KOPT-K1 (cell line): ENCODE measurements around the gene ZSCAN10.
A peak's percentile ranks its signal among the peaks of the same experiment; 100 is the strongest.

Source experiments
- H3K27ac ChIP-seq: fragments of 200-600 bp; sonication (generic); 2 replicates; pipeline ENCODE4 v1.5.1; 2016; ENCODE audit warnings: antibody characterized with exemption, mild to moderate bottlenecking, low read depth, low read length; ENCODE audit not compliant: poor library complexity, severe bottlenecking
- H3K36me3 ChIP-seq: fragments of 200-600 bp; sonication (generic); 2 replicates; pipeline ENCODE4 v1.5.1; 2017; ENCODE audit warnings: antibody characterized with exemption, mild to moderate bottlenecking, low read length, moderate library complexity; ENCODE audit not compliant: insufficient read depth
- H3K9me3 ChIP-seq: fragments of 200-600 bp; sonication (generic); 2 replicates; pipeline ENCODE4 v1.5.1; 2017; ENCODE audit warnings: antibody characterized with exemption, low read length, mild to moderate bottlenecking; ENCODE audit not compliant: insufficient read depth, poor library complexity, severe bottlenecking

The ZSCAN10 gene

DNA sequence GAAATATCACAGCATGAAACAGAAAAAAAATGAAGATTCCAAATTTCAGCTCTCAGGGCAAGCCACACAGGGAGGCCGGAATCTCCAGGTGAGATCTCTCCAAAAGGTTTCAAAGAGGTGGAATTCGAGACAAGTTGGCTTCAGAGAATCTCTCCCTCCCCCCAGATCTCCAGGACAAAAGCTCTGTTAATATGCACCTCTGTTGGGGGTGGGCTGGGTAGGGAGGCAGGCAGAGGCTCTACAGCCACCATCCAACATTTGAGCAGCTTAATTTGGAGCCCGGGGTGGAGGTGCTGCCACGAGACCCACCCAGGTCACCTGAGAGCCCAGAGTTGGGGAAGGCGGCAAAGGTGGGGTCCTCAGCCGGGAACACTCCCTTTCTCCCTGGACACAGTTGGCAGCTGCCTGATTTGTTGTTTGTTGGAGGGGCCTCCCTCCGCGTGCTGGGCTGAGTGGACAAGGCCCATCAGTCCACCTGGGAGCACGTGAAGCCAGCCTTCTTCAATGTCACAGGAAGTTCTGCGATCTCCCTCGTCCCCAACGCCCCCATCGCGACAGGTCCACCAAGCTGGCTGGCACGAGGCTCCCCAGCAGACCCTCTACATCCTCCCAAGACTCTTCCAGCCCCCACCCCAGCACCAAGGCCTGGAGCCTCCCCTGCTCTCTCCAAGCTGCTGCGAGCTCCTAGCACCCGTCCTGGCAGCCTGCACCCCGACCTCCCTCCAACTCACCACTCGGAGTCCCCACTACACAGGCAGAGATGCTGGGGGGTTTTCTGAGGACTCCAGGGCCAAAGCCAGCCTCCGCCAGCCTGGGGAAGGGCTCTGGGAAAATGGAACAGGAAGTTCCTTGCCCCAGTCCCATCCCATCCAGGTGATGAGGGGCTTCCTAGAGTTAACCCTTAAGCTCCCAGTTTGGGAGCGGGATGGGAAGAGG lies at the start of gene ZSCAN10:
TSS of gene ZSCAN10 (minus strand) at position 836 of the 936 bp plus-strand sequence. CDS start 6,357 bp downstream, outside the sequence.
- Histone ChIP-seq H3K36me3 (no peaks in the 10 kb centered on the region), H3K27ac (peak within 1 kb of the TSS; percentile 45), H3K9me3 (no peaks in the 10 kb centered on the region)

DNA sequence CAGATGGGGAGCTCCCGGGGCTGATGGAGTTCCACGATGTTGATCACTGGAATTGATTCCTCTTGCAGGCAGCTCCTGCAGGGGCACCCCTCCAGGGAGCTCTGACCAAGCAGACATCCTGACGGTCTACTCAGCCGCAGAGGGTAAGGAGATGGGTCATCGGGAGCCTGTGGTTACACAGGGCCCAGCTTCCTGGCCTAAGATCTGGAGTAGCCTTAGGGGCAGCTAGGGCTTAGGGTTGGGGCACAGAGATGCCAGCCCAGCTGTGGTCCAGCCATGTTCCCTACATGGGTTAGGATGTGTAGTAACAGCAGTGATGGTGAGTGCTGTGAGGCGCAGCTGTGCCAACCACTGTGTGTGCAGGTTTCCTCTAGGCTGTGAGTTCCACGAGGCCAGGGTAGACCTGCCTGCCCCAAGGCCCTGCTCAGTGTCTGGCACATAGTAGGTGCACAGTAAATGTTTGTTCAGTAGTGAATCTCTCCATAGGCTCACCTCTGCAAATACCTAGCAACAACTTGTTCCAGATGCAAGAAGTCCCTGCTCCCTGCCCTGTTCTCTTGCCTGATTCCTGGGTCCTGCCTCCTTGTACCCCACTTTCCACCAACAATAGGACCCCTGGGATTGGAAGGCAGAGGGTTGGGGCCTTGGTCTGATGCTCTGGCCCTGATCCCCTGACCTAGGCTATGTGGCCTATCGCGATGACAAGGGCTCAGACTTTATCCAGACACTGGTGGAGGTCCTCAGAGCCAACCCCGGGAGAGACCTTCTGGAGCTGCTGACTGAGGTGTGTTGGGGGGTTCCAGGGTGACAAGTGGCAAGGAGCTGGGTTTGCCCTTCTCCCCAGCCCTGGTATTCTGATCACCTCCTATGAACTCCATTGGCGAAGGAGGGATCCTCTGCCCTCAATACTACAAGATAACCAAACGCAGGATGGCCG lies 49.4 kb upstream of the ZSCAN10 start:
- no peaks in the 10 kb centered on the region for H3K9me3 ChIP-seq
- H3K36me3 ChIP-seq = no peaks in the 10 kb centered on the region
- no peak overlapping the region for H3K27ac ChIP-seq

DNA sequence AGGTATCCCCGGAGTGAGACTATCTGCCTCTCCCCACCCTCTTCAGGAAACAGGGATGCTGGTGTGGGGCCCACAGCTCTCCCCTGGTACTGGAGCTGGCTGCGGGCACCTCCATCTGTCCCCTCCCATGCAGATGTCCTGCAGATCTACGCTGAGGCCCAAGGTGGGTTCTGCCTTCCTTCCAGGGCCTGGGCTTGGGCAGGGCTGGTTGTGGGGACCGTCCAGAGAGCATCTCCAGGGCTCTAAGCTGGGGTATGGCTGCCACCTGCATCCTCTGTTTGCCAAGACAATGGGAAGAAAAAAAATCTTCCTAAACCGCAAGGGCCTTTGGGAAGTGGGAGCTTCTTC lies 48.6 kb upstream of the ZSCAN10 start:
- no peak overlapping the region for H3K27ac ChIP-seq
- no peaks in the 10 kb centered on the region for H3K9me3 ChIP-seq
- H3K36me3 ChIP-seq = peaks cover 3% of the 10 kb centered on the region; the same call in 1 of the 2 replicates

GRCh38 chr16:3147046-3147756 lies 48.1 kb upstream of the ZSCAN10 start:
- H3K27ac ChIP-seq = no peak overlapping the region
- H3K9me3 ChIP-seq = no peaks in the 10 kb centered on the region
- H3K36me3 ChIP-seq = peaks cover 8% of the 10 kb centered on the region; the same call in 1 of the 2 replicates

GRCh38 chr16:3145660-3146059 lies 46.6 kb upstream of the ZSCAN10 start:
- H3K27ac ChIP-seq = no peak overlapping the region
- no peaks in the 10 kb centered on the region for H3K9me3 ChIP-seq
- peaks cover 22% of the 10 kb centered on the region; the same call in 1 of the 2 replicates for H3K36me3 ChIP-seq

DNA sequence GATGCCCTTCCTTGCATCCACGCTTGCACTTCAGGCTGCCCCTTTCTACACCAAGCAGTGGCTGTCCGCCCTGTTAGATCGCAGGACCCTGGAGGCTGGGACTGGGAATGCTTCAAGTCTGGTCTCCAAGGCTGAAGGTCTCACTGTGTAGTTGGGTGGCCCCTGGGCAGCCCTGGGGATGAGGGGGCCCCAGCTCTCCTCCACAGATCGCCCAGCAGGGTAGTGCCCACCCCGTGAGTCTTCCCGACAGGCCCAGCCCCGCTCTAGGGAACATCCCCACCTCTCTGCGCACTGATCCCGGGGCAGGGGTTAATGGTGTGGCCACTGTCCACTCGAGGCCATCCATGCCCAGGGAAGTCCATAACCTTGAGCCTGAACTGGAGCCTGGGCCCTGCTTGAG lies 46.1 kb upstream of the ZSCAN10 start:
- Histone ChIP-seq H3K9me3 (no peaks in the 10 kb centered on the region), H3K36me3 (peaks cover 22% of the 10 kb centered on the region; the same call in 1 of the 2 replicates), H3K27ac (no peak overlapping the region)

- H3K27ac ChIP-seq = no peak overlapping the region
- peaks cover 22% of the 10 kb centered on the region; the same call in 1 of the 2 replicates for H3K36me3 ChIP-seq
- H3K9me3 ChIP-seq = no peaks in the 10 kb centered on the region
These were observed 45.4 kb upstream of the ZSCAN10 start for GRCh38 chr16:3144321-3144983.

DNA sequence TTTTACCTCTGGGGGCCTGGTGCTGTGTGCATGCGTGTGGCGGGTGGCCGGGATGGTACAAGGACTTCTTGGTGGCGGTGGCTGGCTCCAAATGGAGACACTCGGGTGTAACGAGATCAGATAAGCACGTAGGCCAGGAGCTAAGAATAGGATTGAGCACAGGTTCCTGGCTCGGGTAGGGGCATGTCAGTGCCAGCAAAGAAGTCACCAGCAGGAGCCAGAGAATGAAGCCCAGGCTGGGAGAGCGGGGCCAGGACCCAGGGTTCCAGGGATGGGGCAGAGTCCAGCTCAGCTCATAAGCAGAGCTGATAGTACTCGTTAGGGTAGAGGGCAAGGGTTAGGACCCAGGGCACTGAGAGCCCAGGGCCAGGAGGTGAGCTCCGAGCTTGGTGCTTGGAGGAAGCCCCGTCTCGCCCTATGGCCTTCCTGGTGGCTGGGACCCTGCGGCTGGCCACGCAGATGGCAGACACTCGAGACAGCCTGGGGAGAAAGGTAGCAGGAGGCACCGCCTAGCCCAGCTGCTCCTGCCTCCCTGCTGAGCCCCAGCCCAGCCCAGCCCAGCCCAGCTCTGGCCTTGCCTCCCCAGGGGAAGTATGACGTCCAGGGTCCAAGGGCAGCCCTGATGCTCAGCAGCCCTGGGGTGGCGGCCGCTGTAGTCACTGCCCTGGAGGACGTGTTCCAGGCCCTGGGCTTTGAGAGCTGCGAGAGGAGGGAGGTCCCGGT lies 44.7 kb upstream of the ZSCAN10 start:
- Histone ChIP-seq H3K27ac (no peak overlapping the region), H3K9me3 (no peaks in the 10 kb centered on the region), H3K36me3 (peaks cover 22% of the 10 kb centered on the region; the same call in 1 of the 2 replicates)

- Histone ChIP-seq H3K9me3 (no peaks in the 10 kb centered on the region), H3K36me3 (peaks cover 22% of the 10 kb centered on the region; the same call in 1 of the 2 replicates), H3K27ac (no peak overlapping the region)
These were observed 44.1 kb upstream of the ZSCAN10 start for GRCh38 chr16:3143189-3143588.

DNA sequence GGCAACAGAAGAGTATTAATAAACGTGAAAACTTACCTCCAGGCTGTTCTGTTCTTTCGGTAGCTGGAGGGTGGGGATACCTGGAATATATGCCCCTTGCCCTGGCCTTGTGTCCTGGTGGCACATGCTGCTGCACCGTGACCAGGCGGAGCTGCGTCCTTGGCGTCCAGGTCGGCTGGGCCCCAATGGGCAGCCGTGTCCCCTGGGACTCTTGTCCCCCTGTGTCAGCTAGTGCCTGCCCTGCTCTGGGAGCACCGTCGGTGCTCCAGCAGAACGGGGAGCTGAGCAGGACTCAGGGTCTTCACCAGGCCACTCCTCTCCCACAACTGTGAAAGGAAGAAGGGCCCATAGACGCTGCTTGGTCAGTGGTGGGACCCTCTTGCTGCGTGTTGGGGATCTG lies 43.7 kb upstream of the ZSCAN10 start:
- no peak overlapping the region for H3K27ac ChIP-seq
- H3K36me3 ChIP-seq = peaks cover 22% of the 10 kb centered on the region; the same call in 1 of the 2 replicates
- H3K9me3 ChIP-seq = no peaks in the 10 kb centered on the region

- no peaks in the 10 kb centered on the region for H3K9me3 ChIP-seq
- peaks cover 22% of the 10 kb centered on the region; the same call in 1 of the 2 replicates for H3K36me3 ChIP-seq
- no peak overlapping the region for H3K27ac ChIP-seq
These were observed 43.2 kb upstream of the ZSCAN10 start for GRCh38 chr16:3142327-3142726.

GRCh38 chr16:3141781-3142311 lies 42.8 kb upstream of the ZSCAN10 start:
- Histone ChIP-seq H3K27ac (no peak overlapping the region), H3K36me3 (peaks cover 22% of the 10 kb centered on the region; the same call in 1 of the 2 replicates), H3K9me3 (no peaks in the 10 kb centered on the region)

DNA sequence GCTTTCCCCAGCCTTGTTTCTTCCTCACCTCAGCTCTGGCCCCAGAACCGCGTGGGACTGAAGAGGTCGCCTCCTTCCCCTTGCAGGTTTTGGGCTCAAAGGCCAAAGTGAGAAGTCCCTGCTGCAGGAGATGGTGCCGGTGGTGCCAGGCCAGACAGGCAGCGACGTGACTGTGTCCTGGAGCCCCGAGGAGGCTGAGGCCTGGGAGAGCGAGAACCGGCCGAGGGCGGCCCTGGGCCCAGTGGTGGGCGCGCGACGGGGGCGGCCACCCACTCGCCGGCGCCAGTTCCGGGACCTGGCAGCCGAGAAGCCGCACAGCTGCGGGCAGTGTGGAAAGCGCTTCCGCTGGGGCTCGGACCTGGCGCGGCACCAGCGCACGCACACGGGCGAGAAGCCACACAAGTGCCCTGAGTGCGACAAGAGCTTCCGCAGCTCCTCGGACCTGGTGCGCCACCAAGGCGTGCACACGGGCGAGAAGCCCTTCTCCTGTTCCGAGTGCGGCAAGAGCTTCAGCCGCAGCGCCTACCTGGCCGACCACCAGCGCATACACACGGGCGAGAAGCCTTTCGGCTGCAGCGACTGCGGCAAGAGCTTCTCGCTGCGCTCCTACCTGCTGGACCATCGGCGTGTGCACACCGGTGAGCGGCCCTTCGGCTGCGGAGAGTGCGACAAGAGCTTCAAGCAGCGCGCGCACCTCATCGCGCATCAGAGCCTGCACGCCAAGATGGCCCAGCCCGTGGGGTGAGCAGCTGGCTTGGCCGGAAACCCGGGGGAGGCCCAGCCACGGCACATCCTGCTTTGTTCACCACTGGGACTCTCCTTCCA lies 41.7 kb upstream of the ZSCAN10 start:
- H3K27ac ChIP-seq = no peak overlapping the region
- H3K9me3 ChIP-seq = no peaks in the 10 kb centered on the region
- peaks cover 22% of the 10 kb centered on the region; the same call in 1 of the 2 replicates for H3K36me3 ChIP-seq
